Activated gamma-delta T cell (primary cell): ENCODE data around the gene CNN2.
"Not testable (repeated sequence)": the region's sequence is repeated elsewhere in the genome, so short reads cannot be mapped to it uniquely, and the experiment has no call there.

Experiments used
- DNase-seq: peaks from one replicate; lab custom pipeline; 2025; lab: John Stamatoyannopoulos, UW

CNN2 gene

DNA sequence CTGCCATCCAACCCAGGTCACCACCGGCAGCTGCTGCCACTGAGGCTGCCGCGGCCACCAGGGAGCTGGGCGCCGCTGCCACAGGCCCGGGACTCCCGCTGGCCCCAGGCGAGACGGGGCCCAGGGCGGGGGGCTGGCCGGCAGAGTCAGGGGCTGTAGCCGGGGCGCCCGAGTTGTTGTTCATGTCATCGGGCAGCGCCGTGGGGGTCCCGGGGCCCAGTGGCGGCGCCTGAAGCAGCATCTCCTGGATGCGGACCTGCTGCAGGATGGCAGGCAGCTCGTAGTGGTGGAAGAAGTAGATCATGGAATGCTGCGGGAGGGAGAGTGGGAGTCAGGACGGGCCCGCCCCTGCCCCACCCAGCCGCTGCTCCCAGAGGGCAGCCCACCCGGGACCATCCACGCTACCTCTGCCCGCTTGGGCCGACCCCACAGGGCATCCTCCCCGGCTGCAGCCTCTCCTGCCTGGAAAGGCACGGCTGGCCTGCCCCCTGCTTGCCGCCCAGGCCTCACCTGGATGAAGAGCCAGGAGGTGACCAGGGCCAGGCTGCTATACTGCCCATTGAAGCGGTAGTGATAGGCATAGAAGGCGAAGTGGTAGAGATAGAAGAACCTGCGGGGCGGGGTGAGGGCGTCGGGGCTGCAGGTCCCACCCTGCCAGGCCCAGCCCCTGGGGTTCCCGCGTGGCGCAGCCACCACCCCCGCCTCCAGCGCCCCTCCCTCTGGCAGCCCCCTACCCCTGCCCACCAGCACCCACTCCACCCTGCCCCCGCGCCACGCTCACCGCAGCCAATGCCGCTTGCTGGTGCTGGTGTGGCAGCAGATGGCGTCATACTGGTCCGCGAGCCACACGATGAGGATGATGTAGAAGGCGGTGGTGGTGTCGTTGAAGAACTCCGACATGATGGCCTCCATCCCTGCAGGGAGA is 15.6 kb upstream of the CNN2 start:
- DNase-seq: no peak

DNA sequence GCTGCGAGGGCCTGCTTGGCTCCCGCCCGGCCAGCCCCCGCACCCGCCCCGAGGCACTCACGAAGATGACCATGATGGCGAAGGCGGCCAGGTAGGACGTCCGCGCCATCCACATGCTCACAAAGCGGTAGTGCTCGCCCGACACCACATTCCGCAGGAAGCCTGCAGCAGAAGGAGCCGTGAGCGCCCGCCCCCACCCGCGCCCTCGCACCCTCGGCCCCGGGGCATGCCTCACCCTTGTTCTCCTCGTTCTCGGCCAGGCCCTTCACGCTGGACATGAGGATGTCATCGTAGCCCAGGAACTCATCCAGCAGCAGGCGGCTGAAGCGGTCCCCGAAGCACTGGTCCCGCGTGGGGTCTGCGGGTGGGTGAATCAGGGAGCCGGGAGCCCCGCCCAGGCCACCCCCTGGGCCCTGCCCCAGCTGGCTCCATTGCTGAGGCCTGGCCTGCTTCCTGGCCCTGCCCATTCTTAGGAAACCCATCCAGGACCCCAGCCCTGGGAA is 14.5 kb upstream of the CNN2 start:
- no peak for DNase-seq

- DNase-seq: no peak
Measured at GRCh38 chr19:1012334-1012733, 14.1 kb upstream of the CNN2 start.

DNA sequence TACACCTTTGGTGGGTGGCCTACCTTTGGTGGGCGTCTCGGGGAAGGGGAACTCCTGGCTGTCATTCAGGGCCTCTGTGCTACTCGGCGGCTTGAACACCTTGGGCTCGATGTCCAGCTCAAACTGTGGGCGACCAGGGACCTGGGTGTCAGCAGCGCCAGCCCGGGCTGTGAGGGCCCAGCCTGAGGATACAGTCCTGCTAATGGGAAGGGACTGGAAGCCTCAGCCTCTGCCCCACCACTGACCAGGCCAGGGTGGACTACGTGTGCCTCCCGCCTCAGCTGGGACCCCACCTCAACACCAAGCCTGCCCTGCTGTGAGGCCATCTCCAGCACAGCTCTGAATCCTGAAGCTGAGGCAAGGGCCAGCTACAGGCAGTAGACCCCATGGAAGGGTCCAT is 13.2 kb upstream of the CNN2 start:
- no peak for DNase-seq

- no peak for DNase-seq
Measured at GRCh38 chr19:1014161-1015060, 12.0 kb upstream of the CNN2 start.

- no peak for DNase-seq
Measured at GRCh38 chr19:1015061-1015781, 11.2 kb upstream of the CNN2 start.

- no peak for DNase-seq
Measured at GRCh38 chr19:1015782-1016646, 10.4 kb upstream of the CNN2 start.

- DNase-seq: no peak
Measured at GRCh38 chr19:1016647-1017114, 9.7 kb upstream of the CNN2 start.

GRCh38 chr19:1017115-1017905 is 9.1 kb upstream of the CNN2 start:
- DNase-seq: no peak

DNA sequence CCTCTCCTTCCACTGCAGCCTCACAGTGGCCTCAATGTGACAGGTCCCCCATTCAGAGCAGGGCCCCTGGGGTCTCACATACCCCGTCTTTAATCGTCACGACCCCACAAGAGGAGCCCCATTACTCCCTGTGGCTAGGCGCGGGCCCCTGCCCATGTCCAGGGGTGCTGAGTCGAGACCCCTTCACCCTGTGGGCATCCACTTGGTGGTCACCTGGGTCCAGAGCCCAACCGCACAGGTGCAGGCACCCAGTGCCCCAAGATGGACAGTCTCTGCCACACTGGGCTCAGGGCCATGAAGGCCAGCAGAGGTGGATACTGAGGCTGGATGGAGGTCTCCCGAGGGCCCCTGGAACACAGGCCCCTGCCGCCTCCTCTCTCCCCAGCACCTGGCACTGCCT is 8.5 kb upstream of the CNN2 start:
- no peak for DNase-seq

GRCh38 chr19:1018393-1018792 is 8.0 kb upstream of the CNN2 start:
- DNase-seq: no peak

GRCh38 chr19:1018932-1019615 is 7.3 kb upstream of the CNN2 start:
- no peak for DNase-seq

DNA sequence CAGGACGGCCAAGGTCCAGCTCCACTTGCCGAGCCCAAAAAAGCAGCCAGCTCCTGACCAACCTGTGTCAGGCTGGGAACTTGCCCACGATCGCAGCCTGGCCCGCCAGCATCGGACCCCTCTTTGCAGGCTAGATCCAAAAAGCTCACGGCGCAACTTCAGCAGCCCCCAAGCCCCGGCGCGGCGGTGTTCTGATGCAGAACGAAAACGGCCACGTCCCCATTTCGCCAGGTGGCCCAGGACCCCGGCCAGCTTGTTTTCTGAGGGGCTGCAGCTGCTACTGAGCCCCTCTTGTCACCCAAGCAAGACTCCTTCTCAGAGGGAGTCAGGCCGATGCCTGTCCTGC is 6.8 kb upstream of the CNN2 start:
- no peak for DNase-seq

GRCh38 chr19:1019980-1020867 is 6.2 kb upstream of the CNN2 start:
- DNase-seq: no peak

DNA sequence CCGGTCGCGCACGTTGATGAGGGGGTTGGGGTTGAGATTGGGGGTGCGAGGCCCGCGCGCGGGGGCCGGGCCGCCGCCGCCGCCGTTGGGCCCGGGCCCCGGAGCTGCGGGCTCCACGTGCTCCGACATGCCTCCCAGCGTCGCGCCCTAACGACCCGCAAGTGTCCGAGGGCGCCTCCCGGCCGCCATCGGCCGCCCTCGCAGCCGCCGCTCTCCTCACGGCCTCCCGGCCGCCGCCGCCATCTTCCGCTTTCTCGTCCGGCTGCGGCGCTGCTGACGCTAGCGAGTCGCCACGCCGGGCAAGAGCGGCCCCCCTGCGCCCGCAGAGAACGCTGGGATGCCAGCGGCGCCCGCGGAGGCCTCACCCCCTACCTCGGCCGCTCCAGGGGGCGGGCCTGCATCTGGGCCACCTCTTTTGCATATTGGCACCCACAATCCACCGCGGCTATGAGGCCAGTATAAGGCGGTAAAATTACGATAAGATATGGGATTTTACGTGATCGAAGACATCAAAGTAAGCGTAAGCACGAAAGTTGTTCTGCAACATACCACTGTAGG is 5.5 kb upstream of the CNN2 start, which contains the start of gene TMEM259:
TMEM259 (minus strand) TSS at position 256 of the 558 bp plus-strand sequence; CDS start at position 129, 127 bp downstream.
- DNase-seq: peak; percentile 96

GRCh38 chr19:1023883-1024188 is 2.6 kb upstream of the CNN2 start:
- DNase-seq: not testable (repeated sequence)

DNA sequence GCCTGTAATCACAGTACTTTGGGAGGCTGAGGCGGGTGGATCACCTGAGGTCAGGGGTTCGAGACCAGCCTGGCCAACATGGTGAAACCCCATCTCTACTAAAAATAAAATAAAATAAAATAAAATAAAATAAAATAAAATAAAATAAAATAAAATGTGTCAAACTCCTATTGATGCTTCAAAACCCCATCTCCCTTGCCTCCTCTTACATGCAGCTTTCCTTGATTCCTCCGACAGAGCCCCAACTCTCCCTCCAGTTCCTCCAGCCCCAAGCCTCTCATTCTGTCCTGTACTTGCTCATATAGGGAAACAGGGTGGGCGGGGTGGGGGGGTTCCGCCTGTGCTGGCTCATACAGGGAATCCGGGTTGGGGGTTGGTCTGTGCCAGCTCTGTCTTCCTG is 1.3 kb upstream of the CNN2 start:
- DNase-seq: not testable (repeated sequence)
